H54 (cell line): ENCODE data around the gene MAGEF1.

ENCODE experiments used
- DNase-seq: peaks from one replicate; pipeline ENCODE4 v3.0.0; 2011; ENCODE audit warnings: low spot score, mixed read lengths; ENCODE audit not compliant: insufficient read length
- FAIRE-seq: peaks from 3 replicates; lab custom pipeline; 2011; peaks lifted over from hg19 to GRCh38; lab: Jason Lieb, UNC
- POLR2A ChIP-seq: IDR thresholded peaks from 2 replicates; pipeline ENCODE4 v1.6.1; 2011; ENCODE audit warnings: low read depth, mild to moderate bottlenecking, low read length

Gene MAGEF1

GRCh38 chr3:184697845-184698244, 14.0 kb downstream of the MAGEF1 start:
- no peak for DNase-seq
- no peak for TF ChIP-seq POLR2A
- FAIRE-seq: no peak

DNA sequence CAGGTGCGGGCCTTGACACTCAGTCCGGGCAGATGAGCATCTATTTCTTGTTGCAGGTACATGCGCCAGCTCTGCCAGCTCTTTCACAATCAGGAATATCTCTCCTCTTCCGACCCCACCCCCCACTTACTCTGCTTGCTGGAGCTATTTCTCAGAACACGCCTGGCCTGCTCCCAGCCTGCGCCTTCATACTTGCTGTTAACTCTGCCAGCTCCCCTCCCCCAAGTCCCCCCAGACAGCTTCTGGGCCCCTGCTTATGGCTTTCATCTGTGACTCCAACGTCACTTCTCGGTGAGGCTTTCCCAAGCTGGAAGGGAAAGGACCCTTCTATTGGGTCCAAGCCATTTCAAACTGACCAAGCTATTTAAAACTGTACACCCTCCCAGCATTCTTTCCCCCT, 15.2 kb downstream of the MAGEF1 start:
- FAIRE-seq: no peak
- no peak for TF ChIP-seq POLR2A
- no peak for DNase-seq

GRCh38 chr3:184694716-184695115, 17.1 kb downstream of the MAGEF1 start:
- DNase-seq: no peak
- TF ChIP-seq POLR2A: no peak
- FAIRE-seq: no peak

GRCh38 chr3:184694133-184694665, 17.7 kb downstream of the MAGEF1 start:
- DNase-seq (no peak), FAIRE-seq (no peak)
- no peak for TF ChIP-seq POLR2A

- no peak for TF ChIP-seq POLR2A
- no peak for FAIRE-seq
- DNase-seq: no peak
Measured at GRCh38 chr3:184693011-184693975, 18.6 kb downstream of the MAGEF1 start.

GRCh38 chr3:184691397-184692231, 20.2 kb downstream of the MAGEF1 start:
- FAIRE-seq (no peak), DNase-seq (no peak)
- TF ChIP-seq POLR2A: no peak

GRCh38 chr3:184690192-184690883, 21.5 kb downstream of the MAGEF1 start:
- FAIRE-seq (no peak), DNase-seq (no peak)
- TF ChIP-seq POLR2A: no peak

DNA sequence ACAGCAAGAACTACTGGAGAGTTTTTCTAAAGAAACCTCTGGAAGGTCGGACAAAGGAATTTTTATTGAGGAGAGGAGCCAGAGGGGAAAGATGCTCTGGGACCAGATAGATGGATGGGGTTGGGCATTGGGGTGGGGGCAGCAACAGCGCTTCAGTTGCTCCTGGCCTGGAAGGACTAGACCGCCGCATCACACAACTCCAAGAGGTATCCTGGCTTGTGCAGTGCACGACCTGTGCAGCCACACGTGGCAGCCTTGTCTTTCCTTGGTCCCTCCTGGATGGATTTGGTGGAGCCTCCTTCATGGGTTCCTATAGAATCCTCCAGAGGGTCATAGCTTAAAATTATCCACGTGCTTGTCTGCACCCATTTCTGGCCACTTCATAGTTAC, 23.0 kb downstream of the MAGEF1 start:
- no peak for FAIRE-seq
- no peak for DNase-seq
- TF ChIP-seq POLR2A: no peak

DNA sequence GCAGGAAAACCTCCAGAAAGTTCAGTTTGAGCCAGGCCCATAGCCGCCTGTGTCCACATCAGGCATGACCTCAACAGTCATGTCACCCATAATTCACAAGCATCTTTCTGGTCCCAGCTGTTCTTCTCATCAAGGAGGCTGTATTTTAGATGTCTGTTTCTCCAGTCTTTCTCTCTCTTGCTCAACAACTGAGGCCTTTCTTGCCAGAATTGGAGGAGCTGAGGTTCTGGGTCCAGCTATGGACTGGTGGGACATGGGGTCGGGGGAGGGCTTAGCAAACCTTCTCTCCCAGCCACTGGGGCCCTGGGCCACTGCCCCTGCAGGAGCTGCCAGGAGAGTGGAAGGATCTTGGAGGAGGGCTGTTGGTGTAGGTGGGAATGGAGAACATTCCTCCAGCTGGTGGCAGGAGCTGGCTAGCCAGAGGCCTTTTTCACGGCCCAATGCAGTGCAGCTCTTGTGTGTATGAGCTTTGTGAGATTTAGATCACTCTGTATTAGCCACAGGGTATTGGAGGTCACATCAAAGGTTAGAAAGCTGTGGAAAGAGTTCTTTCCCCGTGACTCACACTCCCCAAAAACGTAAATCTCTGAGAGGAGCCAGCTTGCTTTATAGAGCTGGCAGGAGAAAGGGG, 23.5 kb downstream of the MAGEF1 start:
- DNase-seq: peak; percentile 87
- no peak for TF ChIP-seq POLR2A
- FAIRE-seq: peak; percentile 89

DNA sequence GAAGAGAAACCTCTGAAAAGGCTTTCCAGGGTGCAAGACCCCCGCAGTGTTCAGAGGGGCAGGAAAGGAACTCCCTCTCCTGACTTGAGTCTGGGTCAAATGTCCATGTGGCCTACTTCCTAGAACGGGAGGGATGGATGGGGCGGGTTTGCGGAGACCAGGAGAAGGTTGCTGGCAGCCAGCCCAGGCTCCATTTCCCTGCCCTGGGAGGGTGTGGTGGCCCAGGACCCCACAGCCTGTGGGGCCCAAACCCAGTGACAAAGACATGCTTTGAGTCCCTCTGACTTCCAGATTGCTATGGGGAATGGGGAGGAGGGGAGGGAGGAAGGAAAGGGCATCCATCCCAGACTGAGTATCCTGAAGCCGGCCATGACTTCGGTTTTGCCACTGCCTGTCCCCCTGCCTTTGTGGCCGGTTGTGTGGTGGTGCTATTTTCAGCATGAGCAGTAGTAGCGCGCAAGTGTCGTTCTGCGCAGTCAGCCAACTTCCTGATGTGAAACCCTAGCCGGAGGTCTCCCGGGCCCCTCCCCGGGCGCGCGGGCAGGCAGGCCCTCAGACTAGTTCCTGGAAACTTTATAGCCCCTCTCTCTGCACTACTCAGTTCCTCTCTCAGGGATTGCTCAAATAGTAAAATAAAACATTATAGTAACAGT, 24.4 kb downstream of the MAGEF1 start:
- DNase-seq (no peak), FAIRE-seq (no peak)

DNA sequence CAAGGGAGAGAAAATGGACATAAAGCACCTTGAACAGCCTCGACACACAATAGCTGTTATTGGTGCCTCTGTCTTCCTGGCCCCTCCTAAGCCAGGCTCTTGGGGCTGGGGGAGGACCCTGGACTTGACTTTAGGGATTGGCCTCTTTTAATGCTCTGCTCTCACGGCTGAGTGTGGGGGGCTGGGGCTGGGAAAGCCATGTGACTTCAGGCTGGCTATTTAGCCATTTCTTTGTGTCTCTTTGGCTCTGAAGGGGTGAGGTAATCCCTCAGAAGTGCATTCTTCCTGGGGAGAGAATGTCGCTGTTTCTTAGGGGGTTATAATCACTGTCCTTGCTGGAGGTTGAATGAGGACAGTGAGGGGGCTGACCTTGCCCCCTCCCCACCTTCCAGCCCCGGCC, 26.2 kb downstream of the MAGEF1 start:
- no peak for TF ChIP-seq POLR2A
- no peak for FAIRE-seq
- DNase-seq: no peak

More for the DNA sequence above, 24.4 kb downstream of the MAGEF1 start:
- TF ChIP-seq POLR2A: no peak

DNA sequence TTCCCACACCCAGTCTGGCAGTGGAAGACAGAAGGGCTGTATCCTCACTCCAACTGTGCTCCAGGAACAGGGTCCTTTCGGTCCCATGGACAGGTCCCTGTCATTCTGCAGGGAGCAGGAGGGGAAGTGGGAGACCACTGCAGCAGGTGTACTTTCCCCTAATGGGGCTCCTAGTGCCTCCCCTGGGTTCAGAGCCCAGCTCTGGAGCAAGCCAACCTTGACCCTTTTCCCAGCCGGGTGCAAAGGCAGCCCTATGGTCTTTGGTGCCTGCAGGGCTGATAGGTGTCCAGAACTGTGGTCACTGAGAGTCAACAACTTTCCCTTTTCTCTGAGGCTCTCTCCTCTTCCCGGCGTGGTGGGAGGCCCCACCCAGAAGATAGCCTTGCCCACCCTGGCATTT, 26.8 kb downstream of the MAGEF1 start:
- FAIRE-seq (no peak), DNase-seq (no peak)
- no peak for TF ChIP-seq POLR2A
